ENCODE measurements around the gene COX4I1.

GRCh38 chr16:85753559-85753958, 45.9 kb upstream of the COX4I1 start:
- no peak for TF ChIP-seq CTCF (conservative IDR thresholded peaks at IDR 0.05; ENCODE audit: low read length)
- no peak for TF ChIP-seq EZH2phosphoT487 (IDR thresholded peaks at IDR 0.05; ENCODE audit: borderline replicate concordance)

All from Loucy (cell line).